T-cell (primary cell): ENCODE results near the gene GALNT9. TPM values are rescaled to one million over a fixed set of nuclear protein-coding genes. Genes with fewer than 3 reads are reported as not detected.

ENCODE experiments used
- ATAC-seq, 4 experiments: fragments of 200-7000 bp in 3 of 4; fragments of 150-1000 bp in 1 of 4; cut with Tn5 transposase; replicated peaks in 1 of 4; 1 replicate in 3 of 4; 2 replicates in 1 of 4; pipeline ENCODE4 v1.10.0; 2021; ENCODE audit warnings: moderate library complexity in 3 of 4, mild to moderate bottlenecking in 2 of 4, moderate number of reproducible peaks in 1 of 4
- CTCF ChIA-PET, 2 donors: fragments of 300-600 bp; sonication (Branson Sonifier 250); formaldehyde crosslinking; loops; one replicate each; lab custom pipeline; 2022; ENCODE audit warnings: antibody characterized with exemption in 2 of 2; lab: Charles Lee
- POLR2A ChIA-PET, 2 donors: fragments of 300-600 bp; sonication (Branson Sonifier 250); formaldehyde crosslinking; loops; one replicate each; lab custom pipeline; 2022; ENCODE audit warnings: antibody characterized with exemption in 2 of 2; lab: Charles Lee
- DNase-seq, 35 experiments: peaks; one replicate each; pipeline versions ENCODE4 v3.0.0 to v3.0.0-alpha.2; 2013 to 2023
- H3K27ac ChIP-seq: one replicate; pipeline ENCODE4 v1.5.1; 2013; ENCODE audit warnings: low read length
- H3K27me3 ChIP-seq, 2 experiments: replicated peaks in 1 of 2; 1 replicate in 1 of 2; 2 replicates in 1 of 2; pipeline versions ENCODE4 v1.6.1 to v1.7.0; 2013; ENCODE audit warnings: low read length in 1 of 2, mixed read lengths in 1 of 2; ENCODE audit not compliant: control insufficient read depth in 2 of 2, insufficient read depth in 2 of 2; ENCODE audit errors: extremely low read depth in 1 of 2
- H3K36me3 ChIP-seq, 2 donors: 1 replicate in 1 of 2; 2 replicates in 1 of 2; pipeline versions ENCODE4 v1.6.1 to v1.7.0; 2013; ENCODE audit warnings: low read length in 1 of 2; ENCODE audit not compliant: control insufficient read depth in 2 of 2, insufficient read depth in 1 of 2; ENCODE audit errors: extremely low read depth in 1 of 2
- H3K4me1 ChIP-seq, 2 experiments: 1 replicate in 1 of 2; 2 replicates in 1 of 2; pipeline versions ENCODE4 v1.6.1 to v1.7.0; 2013; ENCODE audit warnings: low read length in 2 of 2, mixed read lengths in 1 of 2; ENCODE audit not compliant: insufficient read depth in 2 of 2, control insufficient read depth in 1 of 2; ENCODE audit errors: extremely low read depth in 1 of 2
- H3K4me3 ChIP-seq, 2 donors: 1 replicate in 1 of 2; 2 replicates in 1 of 2; pipeline versions ENCODE4 v1.5.1 to v1.7.0; 2013; ENCODE audit warnings: mild to moderate bottlenecking in 2 of 2, low read length in 1 of 2, moderate library complexity in 1 of 2; ENCODE audit not compliant: control insufficient read depth in 1 of 2; ENCODE audit errors: extremely low read depth in 1 of 2
- H3K9me3 ChIP-seq: 2 replicates; pipeline ENCODE4 v1.7.0; 2013
- H3K27ac Mint-ChIP-seq, 2 donors: one replicate each; pipeline ENCODE4 v1.8.0; 2020 to 2021; ENCODE audit warnings: mild to moderate bottlenecking in 2 of 2, mixed read lengths in 2 of 2
- H3K27me3 Mint-ChIP-seq, 2 donors: one replicate each; pipeline ENCODE4 v1.8.0; 2021 to 2022; ENCODE audit warnings: mixed read lengths in 2 of 2
- H3K36me3 Mint-ChIP-seq: one replicate; pipeline ENCODE4 v1.8.0; 2021; ENCODE audit warnings: mixed read lengths
- H3K4me1 Mint-ChIP-seq, 3 donors: one replicate each; pipeline ENCODE4 v1.8.0; 2020 to 2022; ENCODE audit warnings: mixed read lengths in 3 of 3, mild to moderate bottlenecking in 1 of 3
- H3K4me3 Mint-ChIP-seq, 3 donors: one replicate each; pipeline ENCODE4 v1.8.0; 2020 to 2022; ENCODE audit warnings: mild to moderate bottlenecking in 3 of 3, mixed read lengths in 3 of 3, moderate library complexity in 3 of 3
- H3K9me3 Mint-ChIP-seq, 3 donors: one replicate each; pipeline ENCODE4 v1.8.0; 2020 to 2022; ENCODE audit warnings: mixed read lengths in 3 of 3
- WGBS: methylation state at CpG from one replicate; pipeline ENCODE4 v1.1.5; 2013; ENCODE audit warnings: missing lambda C conversion rate; ENCODE audit not compliant: insufficient coverage; 5-methylcytosine and 5-hydroxymethylcytosine counted together
- total RNA-seq, 35 experiments: library from RNA in 6 of 35; stranded (reverse) in 6 of 35; fragments of 120-200 nt in 1 of 35; gene quantifications; one replicate each; pipeline versions ENCODE4 v1.2.1 to v1.2.4 and lab custom pipeline; 2013 to 2026

Gene GALNT9
- total RNA-seq, 5 donors from 2014 or later (not counting 1 experiment from before 2014, with no cell fraction given) = 0.72 TPM; not detected in 4

- H3K27me3 Mint-ChIP-seq = peaks cover 0 to 23% of the 10 kb centered on the region in 2 donors
These were observed 111.4 kb downstream of the GALNT9 start for GRCh38 chr12:132217800-132218526.

GRCh38 chr12:132217371-132217770 lies 112.0 kb downstream of the GALNT9 start:
- WGBS = 92% methylated on average over 1 of the region's 1 CpG
- Histone ChIP-seq H3K4me3 (no peak overlapping the region), H3K36me3 (no peaks in the 10 kb centered on the region), H3K27me3 (peaks cover 0 to 30% of the 10 kb centered on the region in 2 experiments), H3K4me1 (peaks cover 0 to 16% of the 10 kb centered on the region in 2 experiments), H3K9me3 (no peaks in the 10 kb centered on the region), H3K27ac (no peak overlapping the region)
- ChIA-PET CTCF (no interaction called here), POLR2A (no interaction called here)
- peaks cover 0 to 23% of the 10 kb centered on the region in 2 donors for H3K27me3 Mint-ChIP-seq
- ATAC-seq (no peak), DNase-seq (no peak)
- H3K36me3 Mint-ChIP-seq = no peaks in the 10 kb centered on the region
- no peak overlapping the region for H3K27ac Mint-ChIP-seq
- no peaks in the 10 kb centered on the region for H3K9me3 Mint-ChIP-seq
- peaks cover 7 to 26% (median 12%) of the 10 kb centered on the region in 3 donors for H3K4me1 Mint-ChIP-seq
- H3K4me3 Mint-ChIP-seq = no peak overlapping the region

More at GRCh38 chr12:132217800-132218526, 111.4 kb downstream of the GALNT9 start:
- Histone ChIP-seq H3K27me3 (peaks cover 0 to 30% of the 10 kb centered on the region in 2 experiments), H3K4me3 (no peak overlapping the region), H3K9me3 (no peaks in the 10 kb centered on the region), H3K4me1 (peaks cover 0 to 22% of the 10 kb centered on the region in 2 experiments), H3K27ac (no peak overlapping the region), H3K36me3 (no peaks in the 10 kb centered on the region)
- WGBS = 60% methylated on average over 6 of the region's 7 CpGs
- no peaks in the 10 kb centered on the region for H3K9me3 Mint-ChIP-seq
- CTCF ChIA-PET = interaction anchor here in 1 of 2 donors (1.4 kb wide), 1 partner anchor 55 kb away, joined by 4 read pairs; no protein-coding TSS in a partner anchor
- H3K27ac Mint-ChIP-seq = no peak overlapping the region
- ATAC-seq = no peak
- H3K36me3 Mint-ChIP-seq = no peaks in the 10 kb centered on the region
- peaks cover 10 to 29% (median 16%) of the 10 kb centered on the region in 3 donors for H3K4me1 Mint-ChIP-seq
- POLR2A ChIA-PET = no interaction called here
- H3K4me3 Mint-ChIP-seq = no peak overlapping the region
- no peak for DNase-seq

- DNase-seq (no peak), ATAC-seq (no peak)
- POLR2A ChIA-PET = no interaction called here
- Histone ChIP-seq H3K4me3 (no peak overlapping the region), H3K4me1 (peaks cover 0 to 16% of the 10 kb centered on the region in 2 experiments), H3K27ac (no peak overlapping the region), H3K9me3 (no peaks in the 10 kb centered on the region), H3K36me3 (no peaks in the 10 kb centered on the region), H3K27me3 (peaks cover 0 to 28% of the 10 kb centered on the region in 2 experiments)
- Mint-ChIP-seq H3K4me1 (peaks cover 2 to 21% (median 9%) of the 10 kb centered on the region in 3 donors), H3K9me3 (no peaks in the 10 kb centered on the region), H3K27me3 (peaks cover 0 to 23% of the 10 kb centered on the region in 2 donors), H3K36me3 (no peaks in the 10 kb centered on the region), H3K27ac (no peak overlapping the region), H3K4me3 (no peak overlapping the region)
- CTCF ChIA-PET = no interaction called here
- 70% methylated on average over 19 of the region's 21 CpGs for WGBS
These were observed 112.9 kb downstream of the GALNT9 start for GRCh38 chr12:132216354-132216987.

GRCh38 chr12:132215299-132215989 lies 113.9 kb downstream of the GALNT9 start:
- H3K27me3 ChIP-seq = peaks cover 0 to 26% of the 10 kb centered on the region in 2 experiments
- no peak overlapping the region for H3K4me3 Mint-ChIP-seq
- no peak for ATAC-seq
- H3K36me3 Mint-ChIP-seq = no peaks in the 10 kb centered on the region
- peaks cover 0 to 21% of the 10 kb centered on the region in 2 donors for H3K27me3 Mint-ChIP-seq
- DNase-seq = no peak
- 86% methylated on average over 19 of the region's 28 CpGs for WGBS
- H3K27ac ChIP-seq = no peak overlapping the region
- H3K9me3 Mint-ChIP-seq = no peaks in the 10 kb centered on the region
- no peak overlapping the region for H3K4me3 ChIP-seq
- H3K9me3 ChIP-seq = no peaks in the 10 kb centered on the region
- H3K36me3 ChIP-seq = no peaks in the 10 kb centered on the region
- H3K4me1 ChIP-seq = peaks cover 0 to 18% of the 10 kb centered on the region in 2 experiments
- peaks cover 2 to 21% (median 10%) of the 10 kb centered on the region in 3 donors for H3K4me1 Mint-ChIP-seq
- H3K27ac Mint-ChIP-seq = no peak overlapping the region
- ChIA-PET CTCF (no interaction called here), POLR2A (no interaction called here)

- Histone ChIP-seq H3K27ac (no peak overlapping the region), H3K27me3 (peaks cover 0 to 26% of the 10 kb centered on the region in 2 experiments), H3K9me3 (no peaks in the 10 kb centered on the region), H3K4me1 (peaks cover 0 to 18% of the 10 kb centered on the region in 2 experiments), H3K36me3 (no peaks in the 10 kb centered on the region), H3K4me3 (no peak overlapping the region)
- H3K27me3 Mint-ChIP-seq = peaks cover 0 to 15% of the 10 kb centered on the region in 2 donors
- H3K36me3 Mint-ChIP-seq = no peaks in the 10 kb centered on the region
- ATAC-seq = no peak
- POLR2A ChIA-PET = no interaction called here
- H3K27ac Mint-ChIP-seq = no peak overlapping the region
- no peaks in the 10 kb centered on the region for H3K9me3 Mint-ChIP-seq
- CTCF ChIA-PET = interaction anchor here in 1 of 2 donors (1.2 kb wide), 1 partner anchor 64 kb away, joined by 3 read pairs; no protein-coding TSS in a partner anchor
- H3K4me1 Mint-ChIP-seq = peaks cover 2 to 21% (median 10%) of the 10 kb centered on the region in 3 donors
- no peak for DNase-seq
- WGBS = 70% methylated on average over 22 of the region's 22 CpGs
- no peak overlapping the region for H3K4me3 Mint-ChIP-seq
These were observed 114.5 kb downstream of the GALNT9 start for GRCh38 chr12:132214891-132215290.

- H3K9me3 ChIP-seq = no peaks in the 10 kb centered on the region
- H3K4me1 ChIP-seq = peaks cover 0 to 18% of the 10 kb centered on the region in 2 experiments
- Mint-ChIP-seq H3K27me3 (peaks cover 0 to 13% of the 10 kb centered on the region in 2 donors), H3K27ac (no peak overlapping the region), H3K4me3 (no peak overlapping the region), H3K9me3 (no peaks in the 10 kb centered on the region), H3K4me1 (peaks cover 2 to 20% (median 10%) of the 10 kb centered on the region in 3 donors), H3K36me3 (no peaks in the 10 kb centered on the region)
- H3K4me3 ChIP-seq = no peak overlapping the region
- no peaks in the 10 kb centered on the region for H3K36me3 ChIP-seq
- no peak overlapping the region for H3K27ac ChIP-seq
- H3K27me3 ChIP-seq = peaks cover 0 to 21% of the 10 kb centered on the region in 2 experiments
- ATAC-seq (no peak), DNase-seq (no peak)
- 89% methylated on average over 11 of the region's 13 CpGs for WGBS
- ChIA-PET CTCF (interaction anchor here in 1 of 2 donors (1.2 kb wide), 1 partner anchor 63 kb away, joined by 3 read pairs; no protein-coding TSS in a partner anchor), POLR2A (no interaction called here)
These were observed 115.3 kb downstream of the GALNT9 start for GRCh38 chr12:132214161-132214476.
